H1 (cell line): ENCODE results near the gene CNTN3. TPM values are rescaled to one million over a fixed set of nuclear protein-coding genes. Genes with fewer than 3 reads are reported as not detected.

ENCODE experiments used
- CTCF ChIA-PET: fragments of 300-600 bp; sonication (Branson Sonifier 250); formaldehyde crosslinking; loops from one replicate; lab custom pipeline; 2021; ENCODE audit not compliant: partially characterized antibody; lab: Charles Lee
- POLR2A ChIA-PET: fragments of 300-600 bp; sonication (Branson Sonifier 250); formaldehyde crosslinking; loops from one replicate; lab custom pipeline; 2021; ENCODE audit warnings: inconsistent platforms; ENCODE audit not compliant: partially characterized antibody; lab: Charles Lee
- DNase-seq, 2 experiments: peaks; one replicate each; pipeline versions ENCODE4 v3.0.0 to v3.0.0-alpha.2; 2010 to 2022; ENCODE audit warnings: low spot score in 2 of 2, low read depth in 1 of 2, mixed read lengths in 1 of 2
- FAIRE-seq: peaks from 2 replicates; lab custom pipeline; 2011; peaks lifted over from hg19 to GRCh38; lab: Jason Lieb, UNC
- H2AFZ ChIP-seq: 2 replicates; pipeline ENCODE4 v1.8.1; 2012; ENCODE audit warnings: low read length, inconsistent platforms
- H2AK5ac ChIP-seq: 2 replicates; pipeline ENCODE4 v1.6.1; 2013; ENCODE audit warnings: low read depth, low read length
- H2BK120ac ChIP-seq: replicated peaks from 2 replicates; pipeline ENCODE3; 2013; ENCODE audit warnings: low read depth, low read length, inconsistent platforms
- H2BK12ac ChIP-seq: 2 replicates; pipeline ENCODE4 v1.6.1; 2013; ENCODE audit warnings: low read depth, low read length
- H2BK15ac ChIP-seq: 2 replicates; pipeline ENCODE4 v1.6.1; 2013; ENCODE audit warnings: low read length
- H2BK20ac ChIP-seq: 2 replicates; pipeline ENCODE4 v1.6.1; 2013; ENCODE audit warnings: low read length
- H2BK5ac ChIP-seq: 2 replicates; pipeline ENCODE4 v1.6.1; 2013; ENCODE audit warnings: low read depth, low read length
- H3K14ac ChIP-seq: 2 replicates; pipeline ENCODE4 v1.6.1; 2013; ENCODE audit warnings: inconsistent platforms; ENCODE audit not compliant: insufficient read length
- H3K18ac ChIP-seq: 2 replicates; pipeline ENCODE4 v1.6.1; 2013; ENCODE audit warnings: low read length; ENCODE audit errors: extremely low read depth
- H3K23ac ChIP-seq: 2 replicates; pipeline ENCODE4 v1.6.1; 2013; ENCODE audit warnings: inconsistent platforms; ENCODE audit not compliant: insufficient read length
- H3K23me2 ChIP-seq: 2 replicates; pipeline ENCODE4 v1.6.1; 2013; ENCODE audit warnings: low read depth, low read length
- H3K27ac ChIP-seq: 2 replicates; pipeline ENCODE4 v1.6.1; 2011; ENCODE audit warnings: low read depth, low read length, inconsistent platforms
- H3K27me3 ChIP-seq, 4 experiments: replicated peaks in 1 of 4; 1 replicate in 1 of 4; 2 replicates in 3 of 4; pipeline versions ENCODE4 v1.6.1 to v1.8.1; 2011 to 2013; ENCODE audit warnings: low read length in 3 of 4, mild to moderate bottlenecking in 3 of 4, inconsistent platforms in 2 of 4, mixed read lengths in 2 of 4, moderate library complexity in 1 of 4; ENCODE audit not compliant: control insufficient read depth in 3 of 4, insufficient read depth in 3 of 4; ENCODE audit errors: extremely low read depth in 1 of 4
- H3K36me3 ChIP-seq, 4 experiments: 2 replicates each; pipeline versions ENCODE4 v1.6.1 to v1.8.1; 2011 to 2013; ENCODE audit warnings: mild to moderate bottlenecking in 4 of 4, low read length in 3 of 4, moderate library complexity in 2 of 4, control low read depth in 1 of 4, inconsistent platforms in 1 of 4; ENCODE audit not compliant: insufficient read depth in 4 of 4, control insufficient read depth in 2 of 4
- H3K4ac ChIP-seq: replicated peaks from 2 replicates; pipeline ENCODE3; 2013; ENCODE audit warnings: low read length, low read depth, mixed read lengths, inconsistent platforms; ENCODE audit not compliant: insufficient read length
- H3K4me1 ChIP-seq, 4 experiments: replicated peaks in 1 of 4; 1 replicate in 1 of 4; 2 replicates in 3 of 4; pipeline versions ENCODE4 v1.6.1 to v1.8.1; 2011 to 2013; ENCODE audit warnings: low read length in 3 of 4, inconsistent platforms in 2 of 4, mixed read lengths in 1 of 4; ENCODE audit not compliant: insufficient read depth in 4 of 4, control insufficient read depth in 3 of 4
- H3K4me2 ChIP-seq, 2 experiments: 2 replicates each; pipeline versions ENCODE4 v1.6.1 to v1.8.1; 2011 to 2013; ENCODE audit warnings: low read depth in 2 of 2, low read length in 2 of 2, control low read depth in 1 of 2, inconsistent platforms in 1 of 2, mild to moderate bottlenecking in 1 of 2; ENCODE audit not compliant: insufficient read depth in 1 of 2
- H3K4me3 ChIP-seq, 4 experiments: fragments of 200-600, 300-600 bp in 1 of 4; sonication (generic), shearing (Covaris generic), sonication (Bioruptor Twin) in 1 of 4; 2 replicates each; pipeline versions ENCODE4 v1.5.1 to v1.8.1; 2011 to 2016; ENCODE audit warnings: low read length in 4 of 4, low read depth in 3 of 4, control low read depth in 2 of 4, inconsistent platforms in 2 of 4, mild to moderate bottlenecking in 2 of 4, mixed read lengths in 1 of 4, moderate library complexity in 1 of 4; ENCODE audit not compliant: insufficient read depth in 2 of 4; ENCODE audit errors: extremely low read depth in 1 of 4
- H3K56ac ChIP-seq: replicated peaks from 2 replicates; pipeline ENCODE3; 2013; ENCODE audit warnings: low read depth, mild to moderate bottlenecking, mixed read lengths, low read length, inconsistent platforms; ENCODE audit not compliant: insufficient read length
- H3K79me1 ChIP-seq: 2 replicates; pipeline ENCODE4 v1.6.1; 2013; ENCODE audit warnings: low read depth, low read length, control low read depth
- H3K79me2 ChIP-seq, 2 experiments: 2 replicates each; pipeline versions ENCODE4 v1.6.1 to v1.8.1; 2012 to 2013; ENCODE audit warnings: low read length in 2 of 2, mild to moderate bottlenecking in 2 of 2, inconsistent platforms in 1 of 2; ENCODE audit not compliant: insufficient read depth in 2 of 2, control insufficient read depth in 1 of 2
- H3K9ac ChIP-seq, 4 experiments: replicated peaks in 1 of 4; 1 replicate in 1 of 4; 2 replicates in 3 of 4; pipeline versions ENCODE4 v1.6.1 to v1.8.1; 2011 to 2013; ENCODE audit warnings: low read depth in 3 of 4, low read length in 3 of 4, control low read depth in 2 of 4, mild to moderate bottlenecking in 2 of 4, moderate library complexity in 2 of 4, inconsistent platforms in 1 of 4; ENCODE audit errors: extremely low read depth in 1 of 4
- H3K9me3 ChIP-seq, 2 experiments: 2 replicates each; pipeline versions ENCODE4 v1.6.1 to v1.8.1; 2012 to 2013; ENCODE audit warnings: mild to moderate bottlenecking in 2 of 2, moderate library complexity in 2 of 2, control low read depth in 1 of 2, inconsistent platforms in 1 of 2, low read depth in 1 of 2, low read length in 1 of 2, mixed read lengths in 1 of 2; ENCODE audit not compliant: insufficient read depth in 2 of 2
- H4K20me1 ChIP-seq, 2 experiments: replicated peaks in 1 of 2; 2 replicates each; pipeline versions ENCODE3 to v1.8.1; 2011 to 2013; ENCODE audit warnings: inconsistent platforms in 2 of 2, low read length in 2 of 2, mild to moderate bottlenecking in 1 of 2; ENCODE audit not compliant: insufficient read depth in 2 of 2, control insufficient read depth in 1 of 2
- H4K5ac ChIP-seq: 2 replicates; pipeline ENCODE4 v1.6.1; 2013; ENCODE audit warnings: low read length, low read depth, mixed read lengths, inconsistent platforms; ENCODE audit not compliant: insufficient read length
- H4K8ac ChIP-seq: 2 replicates; pipeline ENCODE4 v1.8.0; 2013; ENCODE audit warnings: mild to moderate bottlenecking, moderate library complexity, low read length, inconsistent platforms; ENCODE audit not compliant: insufficient read depth; ENCODE audit errors: extremely low read depth
- H4K91ac ChIP-seq: replicated peaks from 2 replicates; pipeline ENCODE3; 2013; ENCODE audit warnings: low read length, mixed read lengths, inconsistent platforms; ENCODE audit not compliant: insufficient read length
- RXRA ChIP-seq: IDR thresholded peaks from 2 replicates; pipeline ENCODE4 v1.6.1; 2011; ENCODE audit warnings: low read depth, mild to moderate bottlenecking, low read length, moderate library complexity; ENCODE audit not compliant: insufficient read depth
- SAP30 ChIP-seq: fragments of 300-600 bp; sonication (generic); IDR thresholded peaks from 2 replicates; pipeline ENCODE4 v1.7.1; 2012; ENCODE audit warnings: low read length, moderate library complexity, mild to moderate bottlenecking, inconsistent platforms; ENCODE audit not compliant: insufficient read depth, insufficient replicate concordance
- WGBS, 2 experiments: shearing (Covaris generic) in 1 of 2; methylation state at CpG; one replicate each; pipeline versions ENCODE4 v1.1.6 to v1.1.7; 2013 to 2015; ENCODE audit warnings: low lambda C conversion rate in 2 of 2, mixed read lengths in 2 of 2, inconsistent platforms in 1 of 2, low coverage in 1 of 2, missing lambda C conversion rate in 1 of 2; ENCODE audit not compliant: insufficient replicate concordance in 2 of 2, insufficient coverage in 1 of 2, insufficient read length in 1 of 2; ENCODE audit errors: extremely low coverage in 1 of 2, missing lambda C conversion rate in 1 of 2; 5-methylcytosine and 5-hydroxymethylcytosine counted together
- polyA plus RNA-seq, 7 experiments: library from polyadenylated mRNA; depleted of rRNA in 3 of 7; stranded (reverse) in 5 of 7; unstranded in 2 of 7; fragments of >200 nt in 5 of 7; fragments of 200-250 nt in 2 of 7; gene quantifications; 1 replicate in 5 of 7; 2 replicates in 1 of 7; 4 replicates in 1 of 7; pipeline versions ENCODE4 v1.2.1 to v1.2.3, GENCODE V29; 2011 to 2013; ENCODE audit warnings: missing spikeins in 2 of 7, mixed read lengths in 2 of 7
- total RNA-seq: library from RNA; stranded (reverse); fragmentation: NEBNext Ultra II Directional; extraction: Animal tissue kit (Norgen Biotek cat#: 25700); gene quantifications from 2 replicates; pipeline ENCODE4 v1.2.1, GENCODE V29; 2021
- TF ChIP-seq, protein P1 (sequence below): IDR thresholded peaks from 2 replicates; pipeline ENCODE4 v1.6.1; 2011; ENCODE audit warnings: low read depth, mild to moderate bottlenecking, low read length; ENCODE audit not compliant: insufficient read depth

The CNTN3 gene
- total and polyA plus RNA-seq, 2 of the 8 experiments (the other 6 are each of a cell fraction or from before 2014, with no cell fraction given): 0.11 to 0.13 TPM

DNA sequence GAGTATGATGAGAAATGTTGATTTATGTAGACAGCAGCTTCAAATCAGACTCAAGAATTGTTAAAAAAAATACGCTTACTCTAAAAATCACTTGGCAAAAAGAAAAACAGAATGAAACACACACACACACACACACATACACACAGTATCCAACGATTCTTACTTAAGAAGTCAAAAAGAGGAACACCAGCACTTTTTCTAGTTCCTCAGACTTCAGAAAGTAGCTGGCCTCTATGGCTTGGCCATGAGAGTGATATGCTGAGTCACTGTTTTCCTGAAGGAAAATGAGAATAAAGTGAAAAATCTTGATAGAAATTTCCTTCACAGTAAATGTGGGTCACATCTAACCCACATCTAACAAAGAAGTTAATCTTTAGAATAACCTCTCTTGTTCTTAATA lies 22.1 kb downstream of the CNTN3 start:
- WGBS, 2 experiments: 91% methylated on average over 2 of the region's 2 CpGs; no CpG with 5 or more reads in 1 of the 2 experiments
- no peaks in the 10 kb centered on the region for H3K27me3 ChIP-seq
- no peak overlapping the region for H3K14ac ChIP-seq
- FAIRE-seq (no peak), DNase-seq (no peak)
- no peak overlapping the region for H2BK120ac ChIP-seq
- no peak overlapping the region for H4K91ac ChIP-seq
- no peaks in the 10 kb centered on the region for H4K20me1 ChIP-seq
- no peak overlapping the region for H2BK12ac ChIP-seq
- no peak overlapping the region for H2BK5ac ChIP-seq
- no peaks in the 10 kb centered on the region for H3K79me1 ChIP-seq
- H3K79me2 ChIP-seq: no peaks in the 10 kb centered on the region
- no peak overlapping the region for H4K5ac ChIP-seq
- no peak overlapping the region for H3K23ac ChIP-seq
- H3K27ac ChIP-seq: no peak overlapping the region
- H3K9ac ChIP-seq: no peak overlapping the region
- H3K4me2 ChIP-seq: no peak overlapping the region
- H3K56ac ChIP-seq: no peak overlapping the region
- ChIA-PET CTCF (interaction anchor here (0.6 to 1.7 kb wide), 3 partner anchors 8 to 987 kb away, joined by 3 read pairs; no protein-coding TSS in a partner anchor), POLR2A (interaction anchor here (0.9 kb wide), 1 partner anchor 21 kb away, joined by 3 read pairs; no protein-coding TSS in a partner anchor)
- H2AK5ac ChIP-seq: no peak overlapping the region
- no peaks in the 10 kb centered on the region for H3K36me3 ChIP-seq
- no peak overlapping the region for H3K4ac ChIP-seq
- H3K4me1 ChIP-seq: no peaks in the 10 kb centered on the region
- H3K18ac ChIP-seq: no peak overlapping the region
- H3K9me3 ChIP-seq: no peaks in the 10 kb centered on the region
- H3K4me3 ChIP-seq: no peak overlapping the region
- H2BK15ac ChIP-seq: no peak overlapping the region
- no peak overlapping the region for H2AFZ ChIP-seq
- H3K23me2 ChIP-seq: peaks cover 1% of the 10 kb centered on the region; the same call in 1 of the 2 replicates
- no peak overlapping the region for H2BK20ac ChIP-seq
- no peak overlapping the region for H4K8ac ChIP-seq
- TF ChIP-seq, protein P1, sequence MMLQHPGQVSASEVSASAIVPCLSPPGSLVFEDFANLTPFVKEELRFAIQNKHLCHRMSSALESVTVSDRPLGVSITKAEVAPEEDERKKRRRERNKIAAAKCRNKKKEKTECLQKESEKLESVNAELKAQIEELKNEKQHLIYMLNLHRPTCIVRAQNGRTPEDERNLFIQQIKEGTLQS: no peak
- TF ChIP-seq RXRA: no peak
- TF ChIP-seq SAP30: no peak
